ENCODE data around the gene PIP5K1B.
"Not testable (repeated sequence)": the region's sequence is repeated elsewhere in the genome, so short reads cannot be mapped to it uniquely, and the experiment has no call there.

PIP5K1B gene

DNA sequence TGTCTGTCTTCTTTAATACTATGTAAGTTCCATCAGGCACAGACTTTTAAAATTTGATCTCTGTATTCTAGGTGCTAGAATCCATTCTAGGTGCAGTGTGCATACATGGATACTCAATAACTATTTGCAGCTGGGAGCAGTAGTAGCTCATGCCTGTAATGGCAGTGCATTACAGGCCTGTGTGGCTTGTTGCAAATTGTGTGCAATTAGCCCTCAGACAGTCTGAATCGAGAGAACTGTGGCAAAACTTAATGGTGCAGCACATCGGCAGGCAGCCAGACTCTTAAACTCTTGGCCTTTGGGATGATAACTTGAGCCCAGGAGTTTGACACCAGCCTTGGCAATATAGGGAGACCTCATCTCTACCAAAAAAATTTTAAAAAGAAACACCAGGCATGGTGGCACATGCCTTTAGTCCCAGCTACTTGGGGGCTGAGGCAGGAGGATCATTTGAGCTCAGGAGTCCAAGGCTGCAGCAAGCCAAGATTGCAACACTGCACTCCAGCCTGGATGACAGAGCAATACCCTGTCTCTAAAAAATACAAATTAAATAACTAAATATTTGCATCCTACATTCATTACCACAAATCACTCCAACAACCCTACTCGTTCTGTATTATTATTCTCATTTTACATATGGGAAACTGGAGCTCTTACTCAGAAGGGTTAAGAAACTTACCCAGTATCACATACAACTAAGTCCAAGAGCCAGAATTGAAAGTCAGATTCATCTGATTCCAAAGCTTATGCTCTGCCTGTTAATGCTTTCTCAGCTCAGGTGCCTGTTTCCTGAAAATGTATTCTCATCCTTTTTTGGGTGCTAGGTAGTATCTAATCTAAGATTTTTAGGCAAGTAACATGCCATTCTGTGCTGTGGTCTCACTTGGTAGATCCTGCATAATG lies 278.7 kb downstream of the PIP5K1B start:
- DNase-seq (ENCODE audit: low read depth in 2 of 2), result no peak

GRCh38 chr9:68986949-68987348 lies 281.9 kb downstream of the PIP5K1B start:
- not testable (repeated sequence) for DNase-seq (ENCODE audit: low read depth in 2 of 2)

DNA sequence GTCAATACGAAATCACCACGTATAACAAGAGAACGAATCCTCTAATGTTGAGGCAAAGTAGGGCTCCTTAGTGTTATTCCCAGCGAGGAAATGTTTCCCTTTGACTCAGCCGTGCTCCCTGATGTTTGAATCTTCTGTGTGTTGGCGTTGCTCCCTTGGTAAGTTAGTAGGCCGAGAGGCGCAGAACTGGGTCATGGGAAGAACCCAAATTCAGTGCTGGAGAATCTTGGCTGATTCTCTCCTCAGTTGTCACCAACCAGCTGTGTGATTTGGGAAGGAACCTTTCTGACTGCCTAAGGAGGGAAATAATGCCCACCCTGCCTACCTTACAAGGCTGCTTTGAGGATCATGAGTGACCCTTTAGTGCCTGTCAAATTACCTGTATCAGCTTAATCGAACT lies 286.4 kb downstream of the PIP5K1B start:
- no peak for DNase-seq (ENCODE audit: low read depth in 2 of 2)

DNA sequence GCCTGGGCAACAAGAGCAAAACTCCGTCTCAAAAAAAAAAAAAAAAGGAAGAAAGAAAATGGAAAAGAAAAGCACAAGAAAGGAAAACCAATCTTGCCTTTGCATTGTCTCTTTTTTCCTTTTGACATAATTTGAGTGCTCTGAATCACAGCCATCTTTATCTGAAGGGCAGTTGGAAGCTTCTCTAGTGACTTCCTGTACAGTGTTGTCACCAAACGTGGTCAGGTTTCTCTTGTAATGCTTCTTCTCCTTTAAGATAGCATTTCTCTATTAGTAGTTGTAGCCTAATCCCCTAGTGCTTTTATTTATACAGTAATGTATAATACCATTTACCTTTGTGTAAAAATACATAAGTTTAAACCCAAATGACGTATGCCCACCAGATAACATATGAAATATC lies 290.7 kb downstream of the PIP5K1B start:
- no peak for DNase-seq (ENCODE audit: low read depth in 2 of 2)

GRCh38 chr9:68996462-68996861 lies 291.4 kb downstream of the PIP5K1B start:
- no peak for DNase-seq (ENCODE audit: low read depth in 2 of 2)

DNA sequence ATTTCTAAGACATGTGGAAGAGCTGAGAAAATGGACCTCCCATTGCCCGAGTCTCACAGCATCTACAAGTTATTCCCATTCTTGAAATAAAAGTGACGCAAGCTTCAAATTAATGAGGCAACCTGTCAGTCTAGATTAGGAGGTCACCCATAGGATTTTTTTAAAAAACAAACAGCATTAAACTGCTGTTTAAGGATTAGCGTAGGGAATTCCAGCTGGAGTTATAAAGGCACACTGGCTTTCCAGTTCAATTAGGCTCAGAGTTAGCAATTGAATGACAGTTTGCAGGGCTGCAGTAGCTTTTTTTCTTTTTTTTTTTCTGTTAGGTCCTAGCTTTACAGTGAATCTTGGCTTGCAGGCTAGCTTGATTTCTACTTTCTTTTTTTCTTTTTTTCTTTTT lies 292.6 kb downstream of the PIP5K1B start:
- DNase-seq (ENCODE audit: low read depth in 2 of 2), result no peak

- DNase-seq (ENCODE audit: low read depth in 2 of 2), result no peak
Measured at GRCh38 chr9:68998385-68998784, 293.3 kb downstream of the PIP5K1B start.

DNA sequence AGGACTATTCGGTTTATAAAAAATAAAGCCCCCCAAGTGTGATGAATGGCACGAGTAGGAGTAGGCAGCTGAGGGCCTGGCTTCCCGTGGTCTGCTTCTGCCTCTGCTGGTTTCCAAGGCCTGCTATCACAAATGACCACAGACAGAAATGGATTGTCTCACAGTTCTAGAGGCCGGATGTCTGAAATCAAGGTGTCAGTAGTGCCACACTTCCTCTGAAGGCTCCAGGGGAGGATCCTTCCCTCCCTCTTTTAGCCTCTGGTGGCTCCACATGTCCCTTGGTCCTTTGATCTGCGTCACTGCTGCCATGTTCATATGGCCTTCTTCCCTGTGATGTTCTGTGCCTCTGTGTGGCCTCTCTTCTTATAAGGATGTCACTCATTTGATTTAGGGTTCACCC lies 293.8 kb downstream of the PIP5K1B start:
- no peak for DNase-seq (ENCODE audit: low read depth in 2 of 2)

DNA sequence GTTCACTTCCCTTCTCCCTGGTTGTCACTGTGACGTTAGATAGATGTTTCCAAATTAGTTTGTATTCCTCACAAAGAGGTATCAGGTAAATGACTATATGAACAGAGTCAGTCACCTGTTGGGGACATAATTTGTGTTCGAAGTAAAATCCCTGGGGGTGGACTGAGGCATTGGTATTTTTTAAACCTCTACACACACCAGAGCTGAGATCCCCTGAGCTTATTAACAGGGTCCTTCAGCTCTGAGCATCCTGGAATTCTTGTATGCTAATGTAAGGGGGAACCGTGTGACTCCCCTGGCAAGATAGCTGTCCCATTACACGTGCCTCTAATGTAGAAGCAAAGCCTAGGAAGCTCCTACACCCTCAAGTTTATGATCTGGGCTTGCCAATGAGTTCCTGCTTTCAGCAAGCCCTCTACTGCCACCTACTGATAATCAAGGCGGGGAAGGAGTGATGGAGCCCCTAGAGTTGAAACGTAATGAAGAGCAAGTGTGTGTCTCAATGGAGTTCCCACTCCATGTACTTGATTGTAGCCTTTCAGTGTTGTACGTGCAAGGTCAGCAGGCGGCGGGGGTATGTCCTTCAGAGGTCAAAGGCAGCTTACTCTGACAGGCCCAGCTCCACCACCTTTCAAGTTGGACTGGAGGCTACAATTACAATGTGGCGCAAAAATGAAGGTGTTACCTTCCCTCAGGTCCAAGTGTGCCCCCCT lies 294.5 kb downstream of the PIP5K1B start:
- DNase-seq (ENCODE audit: low read depth in 2 of 2), result peak; percentile 15 to 16

DNA sequence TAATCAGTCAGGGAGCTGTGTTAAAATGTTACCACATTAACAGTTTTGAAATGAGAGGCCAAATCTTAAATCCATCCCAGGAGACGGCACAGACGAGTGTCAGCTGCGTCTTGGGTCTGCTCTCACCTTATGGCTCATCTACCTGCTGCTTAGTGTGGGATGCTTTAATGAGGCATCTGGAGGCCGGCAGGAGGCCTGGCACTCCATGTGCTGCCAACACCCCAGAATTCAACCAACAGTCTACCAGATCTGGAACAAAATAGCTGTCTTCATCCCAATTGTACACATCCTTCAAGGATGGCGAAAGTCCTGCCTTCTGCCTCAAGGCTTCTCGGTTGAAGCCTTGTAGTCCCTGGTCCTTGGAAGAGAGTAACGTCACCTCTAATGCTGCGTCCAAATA lies 296.9 kb downstream of the PIP5K1B start:
- DNase-seq (ENCODE audit: low read depth in 2 of 2), result no peak

- no peak for DNase-seq (ENCODE audit: low read depth in 2 of 2)
Measured at GRCh38 chr9:69003051-69003450, 298.0 kb downstream of the PIP5K1B start.

DNA sequence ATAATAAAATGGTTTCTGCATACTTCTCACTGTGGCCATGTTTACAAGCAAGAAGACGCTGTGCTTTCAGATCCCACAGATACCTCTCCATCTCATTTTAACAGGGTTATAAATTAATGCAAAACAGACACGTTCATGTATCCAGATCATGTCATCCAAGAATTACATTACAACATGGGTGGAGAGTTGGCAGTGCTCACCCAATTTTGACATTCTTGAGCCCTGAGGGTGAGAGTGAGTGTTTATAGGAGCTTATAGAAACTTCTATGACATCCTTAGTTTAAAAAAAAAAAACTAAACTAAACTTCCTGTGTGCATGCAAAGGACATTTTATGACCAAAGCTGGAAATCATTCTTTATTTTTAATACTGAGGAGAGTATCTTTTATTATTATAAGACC lies 299.8 kb downstream of the PIP5K1B start:
- no peak for DNase-seq (ENCODE audit: low read depth in 2 of 2)

- no peak for DNase-seq (ENCODE audit: low read depth in 2 of 2)
Measured at GRCh38 chr9:69009708-69010107, 304.7 kb downstream of the PIP5K1B start.

DNA sequence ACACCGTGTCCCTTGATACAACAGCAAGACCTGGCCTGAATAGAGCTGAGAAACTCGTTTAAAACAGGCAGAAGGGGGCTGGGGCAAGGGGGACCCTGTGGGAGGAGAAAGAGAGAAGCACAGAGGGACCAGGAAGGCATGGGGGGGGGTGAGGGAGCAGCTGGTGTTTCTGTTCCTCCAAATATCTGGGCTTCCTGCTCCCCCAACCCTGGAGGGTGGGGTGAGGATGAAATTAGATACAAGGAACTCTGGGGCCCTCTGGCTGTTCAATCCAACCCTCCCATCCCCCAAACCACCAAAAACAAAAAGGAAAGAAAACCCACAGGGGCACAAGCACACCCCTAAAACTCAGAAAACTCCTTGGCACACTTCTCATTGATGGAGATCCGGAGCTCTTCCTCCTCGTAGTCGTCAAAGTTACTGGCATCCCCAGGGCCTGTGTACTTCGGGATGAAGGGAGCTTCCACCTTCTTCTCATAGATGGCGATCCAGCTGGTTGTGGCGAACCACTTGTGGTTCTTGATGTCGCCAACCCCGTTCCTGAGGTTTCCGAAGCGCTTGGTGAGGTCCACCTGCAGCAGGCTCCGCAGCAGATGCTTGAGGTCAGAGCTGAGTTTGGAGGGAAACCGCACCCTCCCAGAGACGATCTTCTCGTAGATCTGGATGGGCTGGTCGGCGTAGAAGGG lies 307.8 kb downstream of the PIP5K1B start:
- DNase-seq (ENCODE audit: low read depth in 2 of 2), result no peak

DNA sequence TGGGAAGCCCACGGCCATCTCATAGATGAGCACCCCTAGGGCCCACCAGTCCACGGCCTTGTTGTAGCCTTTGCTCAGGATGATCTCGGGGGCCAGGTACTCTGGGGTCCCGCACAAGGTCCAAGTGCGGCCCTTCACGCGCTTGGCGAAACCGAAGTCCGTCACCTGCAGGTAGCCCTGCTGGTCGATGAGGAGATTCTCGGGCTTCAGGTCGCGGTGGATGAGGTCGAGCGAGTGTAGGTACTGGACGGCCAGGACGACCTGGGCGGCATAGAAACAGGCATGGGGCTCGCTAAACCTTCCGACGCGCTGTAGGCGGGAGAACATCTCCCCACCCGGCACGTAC lies 308.3 kb downstream of the PIP5K1B start:
- DNase-seq (ENCODE audit: low read depth in 2 of 2), result no peak

GRCh38 chr9:69014013-69014412 lies 309.0 kb downstream of the PIP5K1B start, which contains the start of gene PRKACG:
TSS of gene PRKACG (minus strand) at chr9:69014113. CDS start at chr9:69014092, 21 bp downstream.
- DNase-seq (ENCODE audit: low read depth in 2 of 2), result no peak

- DNase-seq (ENCODE audit: low read depth in 2 of 2), result no peak
Measured at GRCh38 chr9:69016191-69017096, 311.4 kb downstream of the PIP5K1B start.

GRCh38 chr9:69018737-69019136 lies 313.7 kb downstream of the PIP5K1B start:
- no peak for DNase-seq (ENCODE audit: low read depth in 2 of 2)

DNA sequence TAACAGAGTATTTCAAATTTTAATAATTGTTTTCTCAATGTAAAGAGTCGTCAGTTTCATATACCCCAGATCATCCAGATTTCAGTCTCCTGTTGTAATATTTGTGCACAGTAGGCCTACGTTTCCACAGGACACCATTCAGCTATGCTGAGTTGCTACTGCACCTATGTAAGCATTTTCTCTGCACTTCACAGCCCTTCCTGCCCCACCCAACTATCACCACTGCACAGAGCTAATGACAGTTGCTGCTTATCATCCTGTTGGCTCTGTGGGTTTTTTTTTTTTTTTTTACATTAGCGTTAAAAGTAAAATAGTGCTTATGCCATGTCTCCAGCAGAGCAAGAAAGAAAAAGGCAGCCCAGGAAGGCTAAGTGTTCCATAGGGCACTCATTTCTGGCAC lies 314.8 kb downstream of the PIP5K1B start:
- DNase-seq (ENCODE audit: low read depth in 2 of 2), result peak in 1 of 2 donors; percentile 9

- DNase-seq (ENCODE audit: low read depth in 2 of 2), result no peak
Measured at GRCh38 chr9:69020301-69021145, 315.5 kb downstream of the PIP5K1B start.
